ENCODE results near the gene MAGOHB. TPM values are rescaled to one million over a fixed set of nuclear protein-coding genes. Genes with fewer than 3 reads are reported as not detected.

The MAGOHB gene
- total RNA-seq, 1 experiment from 2014 or later, result 64.5 TPM

GRCh38 chr12:10557329-10557728 lies 56.1 kb downstream of the MAGOHB start:
- Histone ChIP-seq H3K79me1 (ENCODE audit: insufficient read depth, low read depth, low read length, poor library complexity, severe bottlenecking) (no peaks in the 10 kb centered on the region), H2BK20ac (ENCODE audit: low read depth, low read length, poor library complexity, severe bottlenecking) (no peak overlapping the region), H3K4ac (ENCODE audit: low read depth, low read length) (no peak overlapping the region), H3K18ac (ENCODE audit: insufficient read length, low read depth, low read length) (no peak overlapping the region), H4K8ac (replicated peaks; ENCODE audit: insufficient read length, low read depth, low read length) (no peak overlapping the region), H3K27ac (ENCODE audit: insufficient read length, low read depth, low read length) (no peak overlapping the region), H3T11ph (ENCODE audit: low read length) (no peak overlapping the region), H3K23ac (ENCODE audit: insufficient read length, low read depth, low read length) (no peak overlapping the region), H3K4me2 (ENCODE audit: insufficient read depth, insufficient read length, low read length) (no peak overlapping the region), H3K27me3 (ENCODE audit: insufficient read depth, low read length) (no peaks in the 10 kb centered on the region), H3K23me2 (ENCODE audit: insufficient read length, low read depth, low read length, poor library complexity, severe bottlenecking) (no peaks in the 10 kb centered on the region), H2AFZ (ENCODE audit: low read length) (peak overlapping the region; percentile 96), H4K91ac (ENCODE audit: insufficient read length, low read depth, low read length) (no peak overlapping the region), H3K56ac (ENCODE audit: insufficient read length, low read depth, low read length) (no peak overlapping the region), H3K9me3 (ENCODE audit: control insufficient read depth, low read depth, low read length) (no peaks in the 10 kb centered on the region), H2BK12ac (ENCODE audit: insufficient read length, low read depth, low read length) (no peak overlapping the region), H3K14ac (ENCODE audit: insufficient read depth, low read length) (no peak overlapping the region), H4K20me1 (ENCODE audit: control insufficient read depth, insufficient read depth, insufficient read length) (no peaks in the 10 kb centered on the region), H3K9ac (ENCODE audit: extremely low read depth, insufficient read length, low read length) (no peak overlapping the region), H3K4me1 (ENCODE audit: insufficient read depth, low read length) (no peaks in the 10 kb centered on the region; the same call in 1 of the 2 replicates), H3K79me2 (ENCODE audit: insufficient read depth, low read length) (no peaks in the 10 kb centered on the region), H2BK5ac (ENCODE audit: insufficient read length, low read length) (no peak overlapping the region), H2BK120ac (ENCODE audit: low read depth, low read length, poor library complexity, severe bottlenecking) (no peak overlapping the region), H4K5ac (ENCODE audit: insufficient read length, low read depth, low read length) (no peak overlapping the region), H2AK5ac (ENCODE audit: insufficient read length, low read length) (no peak overlapping the region), H2BK15ac (ENCODE audit: low read depth, low read length) (no peak overlapping the region)
- Mint-ChIP-seq H3K9me3 (0 out of 5 replicates have a peak, but pooled peaks cover 0 to 2% of the 10 kb centered on the region in 2 experiments), H3K27ac (peak overlapping the region in 2 of 3 experiments; percentile 3 to 56; a peak in 2 of 7 replicates), H3K4me1 (peaks cover 14% of the 10 kb centered on the region in 2 experiments), H3K27me3 (ENCODE audit: low read depth) (peaks cover 2% of the 10 kb centered on the region; the same call in 1 of the 2 replicates), H3K4me3 (peak overlapping the region in 1 of 2 experiments; percentile 1; a peak in 1 of 5 replicates), H3K36me3 (ENCODE audit: insufficient read depth in 1 of 3, low read depth in 3 of 3) (peaks cover 0 to 2% (median 0%) of the 10 kb centered on the region in 3 experiments; a peak in 1 of 7 replicates)
- TF ChIP-seq CTCF (conservative IDR thresholded peaks at IDR 0.05), result no peak
- WGBS (ENCODE audit: extremely low coverage, insufficient read length, low lambda C conversion rate), result no CpG with 5 or more reads among the region's 6 CpGs
- no peak for DNase-seq
